ENCODE results near the gene ANKHD1. TPM values are rescaled to one million over a fixed set of nuclear protein-coding genes. Genes with fewer than 3 reads are reported as not detected.

ANKHD1 gene
- total RNA-seq, 2 donors from 2014 or later: 106 to 173 TPM

DNA sequence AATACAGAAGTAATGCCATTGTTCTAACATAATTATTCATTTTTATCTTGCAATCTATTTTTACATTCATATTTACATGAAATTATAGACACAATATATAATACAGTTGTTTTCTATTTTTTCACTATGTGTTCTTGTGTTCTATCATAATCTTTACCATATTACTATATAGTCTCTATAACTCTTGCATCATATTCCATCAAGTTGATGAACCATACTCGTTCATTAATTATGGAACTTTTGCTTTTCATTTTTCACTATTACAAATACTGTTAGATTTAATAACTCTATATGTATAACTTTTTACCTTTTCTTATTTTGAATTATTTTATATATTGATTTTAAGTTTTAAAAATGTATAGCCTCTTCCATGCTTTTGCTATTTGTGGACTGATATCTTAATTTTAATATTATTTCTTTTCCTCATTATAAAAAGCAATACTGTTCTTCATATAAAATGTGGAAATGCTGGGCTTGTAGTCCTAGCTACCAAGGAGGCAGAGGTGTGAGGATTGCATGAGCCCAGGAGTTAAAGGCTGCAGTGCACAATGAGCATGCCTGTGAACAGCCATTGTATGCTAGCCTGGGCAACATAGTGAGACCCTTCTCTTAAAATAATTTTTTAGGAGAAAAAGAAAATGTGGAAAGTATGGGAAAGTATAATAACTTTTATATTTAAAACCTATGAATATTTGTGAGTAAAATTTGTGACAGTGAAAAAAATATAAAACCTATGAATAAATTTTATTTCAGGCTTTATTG is 65.5 kb downstream of the ANKHD1 start:
- H3K27me3 ChIP-seq (replicated peaks; ENCODE audit: insufficient read depth): no peaks in the 10 kb centered on the region
- peaks cover 0 to 8% of the 10 kb centered on the region in 2 donors for H3K4me1 ChIP-seq (ENCODE audit: control insufficient read depth in 1 of 2, low read depth in 2 of 2)
- peaks cover 4% of the 10 kb centered on the region for H3K36me3 ChIP-seq
- DNase-seq (ENCODE audit: low spot score) (no peak), ATAC-seq (ENCODE audit: insufficient number of reproducible peaks, low FRiP score, low read depth) (no peak)
- TF ChIP-seq, protein P1, sequence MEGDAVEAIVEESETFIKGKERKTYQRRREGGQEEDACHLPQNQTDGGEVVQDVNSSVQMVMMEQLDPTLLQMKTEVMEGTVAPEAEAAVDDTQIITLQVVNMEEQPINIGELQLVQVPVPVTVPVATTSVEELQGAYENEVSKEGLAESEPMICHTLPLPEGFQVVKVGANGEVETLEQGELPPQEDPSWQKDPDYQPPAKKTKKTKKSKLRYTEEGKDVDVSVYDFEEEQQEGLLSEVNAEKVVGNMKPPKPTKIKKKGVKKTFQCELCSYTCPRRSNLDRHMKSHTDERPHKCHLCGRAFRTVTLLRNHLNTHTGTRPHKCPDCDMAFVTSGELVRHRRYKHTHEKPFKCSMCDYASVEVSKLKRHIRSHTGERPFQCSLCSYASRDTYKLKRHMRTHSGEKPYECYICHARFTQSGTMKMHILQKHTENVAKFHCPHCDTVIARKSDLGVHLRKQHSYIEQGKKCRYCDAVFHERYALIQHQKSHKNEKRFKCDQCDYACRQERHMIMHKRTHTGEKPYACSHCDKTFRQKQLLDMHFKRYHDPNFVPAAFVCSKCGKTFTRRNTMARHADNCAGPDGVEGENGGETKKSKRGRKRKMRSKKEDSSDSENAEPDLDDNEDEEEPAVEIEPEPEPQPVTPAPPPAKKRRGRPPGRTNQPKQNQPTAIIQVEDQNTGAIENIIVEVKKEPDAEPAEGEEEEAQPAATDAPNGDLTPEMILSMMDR (IDR thresholded peaks at IDR 0.05): no peak
- no peak overlapping the region for H3K4me3 ChIP-seq
- H3K9me3 ChIP-seq: no peaks in the 10 kb centered on the region
- no peak overlapping the region for H3K27ac ChIP-seq

GRCh38 chr5:140468188-140468587 is 66.6 kb downstream of the ANKHD1 start:
- H3K9me3 ChIP-seq: no peaks in the 10 kb centered on the region
- H3K36me3 ChIP-seq: peaks cover 6% of the 10 kb centered on the region
- H3K4me3 ChIP-seq: no peak overlapping the region
- TF ChIP-seq, protein P1 (IDR thresholded peaks at IDR 0.05): no peak
- H3K4me1 ChIP-seq (ENCODE audit: control insufficient read depth in 1 of 2, low read depth in 2 of 2): peaks cover 0 to 8% of the 10 kb centered on the region in 2 donors
- no peaks in the 10 kb centered on the region for H3K27me3 ChIP-seq (replicated peaks; ENCODE audit: insufficient read depth)
- H3K27ac ChIP-seq: no peak overlapping the region
- ATAC-seq (ENCODE audit: insufficient number of reproducible peaks, low FRiP score, low read depth) (no peak), DNase-seq (ENCODE audit: low spot score) (no peak)

DNA sequence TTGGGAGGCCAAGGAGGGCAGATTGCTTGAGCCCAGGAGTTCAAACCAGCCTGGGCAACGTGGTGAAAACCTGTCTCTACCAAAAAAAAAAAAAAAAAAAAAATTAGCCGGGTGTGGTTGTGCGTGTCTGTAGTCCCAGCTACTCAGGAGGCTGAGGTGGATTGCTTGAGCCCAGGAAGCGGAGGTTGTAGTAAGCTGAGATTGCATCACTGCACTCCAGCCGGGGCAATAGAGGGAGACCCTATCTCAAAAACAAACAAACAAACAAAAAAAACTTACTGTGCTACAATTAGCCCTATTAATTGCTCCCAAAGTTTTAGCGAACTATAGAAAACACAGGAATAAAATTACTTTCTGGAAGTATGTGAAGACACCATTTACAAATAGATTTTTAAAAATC is 67.6 kb downstream of the ANKHD1 start:
- peaks cover 6% of the 10 kb centered on the region for H3K36me3 ChIP-seq

DNA sequence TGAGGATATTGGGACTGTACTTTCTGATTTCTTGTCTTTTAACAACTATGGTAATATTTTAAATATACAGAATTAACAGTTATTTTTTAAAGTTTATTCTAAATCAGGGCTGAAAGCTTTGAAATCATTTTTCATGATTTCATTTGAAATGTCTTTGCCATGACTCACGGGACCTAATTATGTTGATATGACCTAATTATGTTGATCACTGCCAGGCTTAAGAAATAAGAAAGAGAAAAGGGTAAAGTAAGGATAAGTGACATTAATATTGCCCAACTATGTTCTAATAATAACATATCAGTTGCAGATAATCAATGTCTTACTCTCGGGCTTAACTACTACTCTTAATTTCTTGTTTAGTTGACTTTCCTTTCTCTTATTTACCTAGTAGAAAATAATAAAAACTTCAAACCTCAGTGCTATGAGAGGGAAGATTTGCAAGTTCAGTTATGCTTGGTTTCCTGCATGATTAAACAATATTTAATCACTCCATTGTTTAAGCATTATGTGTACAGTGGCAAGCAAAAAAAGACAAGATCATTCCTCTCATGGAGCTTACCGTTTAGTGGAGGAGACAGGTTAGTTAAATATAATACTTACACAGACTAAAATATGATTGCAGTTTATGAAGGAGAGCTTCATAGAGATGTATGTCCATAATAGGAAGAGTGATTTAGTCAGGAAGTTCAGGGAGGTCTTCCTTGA is 78.8 kb downstream of the ANKHD1 start:
- Histone ChIP-seq H3K9me3 (no peaks in the 10 kb centered on the region), H3K4me1 (ENCODE audit: control insufficient read depth in 1 of 2, low read depth in 2 of 2) (peaks cover 10 to 13% of the 10 kb centered on the region in 2 donors), H3K4me3 (no peak overlapping the region), H3K27me3 (replicated peaks; ENCODE audit: insufficient read depth) (peaks cover 3% of the 10 kb centered on the region), H3K36me3 (peaks cover 4% of the 10 kb centered on the region), H3K27ac (no peak overlapping the region)
- TF ChIP-seq, protein P1 (IDR thresholded peaks at IDR 0.05): no peak
- DNase-seq (ENCODE audit: low spot score) (no peak), ATAC-seq (ENCODE audit: insufficient number of reproducible peaks, low FRiP score, low read depth) (no peak)

More for the DNA sequence above, 67.6 kb downstream of the ANKHD1 start:
- no peak overlapping the region for H3K27ac ChIP-seq
- ATAC-seq (ENCODE audit: insufficient number of reproducible peaks, low FRiP score, low read depth): no peak
- DNase-seq (ENCODE audit: low spot score): no peak
- no peaks in the 10 kb centered on the region for H3K27me3 ChIP-seq (replicated peaks; ENCODE audit: insufficient read depth)
- no peak overlapping the region for H3K4me3 ChIP-seq
- no peaks in the 10 kb centered on the region for H3K9me3 ChIP-seq
- TF ChIP-seq, protein P1 (IDR thresholded peaks at IDR 0.05): no peak
- H3K4me1 ChIP-seq (ENCODE audit: control insufficient read depth in 1 of 2, low read depth in 2 of 2): peaks cover 0 to 8% of the 10 kb centered on the region in 2 donors

DNA sequence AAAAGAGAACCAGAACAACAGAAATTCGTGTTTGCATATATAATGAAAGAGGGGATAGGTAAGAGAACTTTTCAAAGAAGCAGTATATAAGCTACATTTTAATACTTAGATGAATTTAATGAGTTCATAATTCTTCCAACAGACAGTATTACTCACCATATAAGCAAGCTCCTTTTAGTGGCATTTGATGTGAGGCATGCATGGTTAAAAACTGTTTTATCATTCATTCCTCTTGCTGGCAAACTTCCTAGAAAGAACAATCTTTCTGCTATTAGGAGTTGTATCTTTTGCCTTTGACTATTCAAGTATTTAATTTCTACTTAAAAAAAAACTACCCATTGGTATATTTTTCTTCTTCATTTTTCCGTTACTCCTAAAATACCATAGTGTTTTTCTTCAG is 80.1 kb downstream of the ANKHD1 start:
- Histone ChIP-seq H3K27me3 (replicated peaks; ENCODE audit: insufficient read depth) (peaks cover under 1% of the 10 kb centered on the region), H3K4me3 (no peak overlapping the region), H3K9me3 (no peaks in the 10 kb centered on the region), H3K4me1 (ENCODE audit: control insufficient read depth in 1 of 2, low read depth in 2 of 2) (peaks cover 10 to 13% of the 10 kb centered on the region in 2 donors), H3K36me3 (peaks cover 16% of the 10 kb centered on the region), H3K27ac (no peak overlapping the region)
- DNase-seq (ENCODE audit: low spot score): no peak
- no peak for ATAC-seq (ENCODE audit: insufficient number of reproducible peaks, low FRiP score, low read depth)
- TF ChIP-seq, protein P1 (IDR thresholded peaks at IDR 0.05): no peak
